GM12865 (cell line): ENCODE results near the gene GALNT18.

ENCODE experiments used
- DNase-seq: peaks from one replicate; pipeline ENCODE4 v3.0.0; 2010; ENCODE audit warnings: low read depth
- H3K4me3 ChIP-seq: 2 replicates; pipeline ENCODE4 v1.5.1; 2011; ENCODE audit warnings: mild to moderate bottlenecking, low read depth, low read length, control low read depth
- CTCF ChIP-seq: IDR thresholded peaks from 2 replicates; pipeline ENCODE4 v1.5.1; 2011; ENCODE audit warnings: low read length, control low read depth, low read depth, inconsistent platforms; ENCODE audit not compliant: insufficient read depth; ENCODE audit errors: missing control alignments

Gene GALNT18

GRCh38 chr11:11571893-11572292 is 49.9 kb downstream of the GALNT18 start:
- H3K4me3 ChIP-seq: no peak overlapping the region
- no peak for TF ChIP-seq CTCF
- no peak for DNase-seq

GRCh38 chr11:11570823-11571222 is 51.0 kb downstream of the GALNT18 start:
- no peak for DNase-seq
- no peak overlapping the region for H3K4me3 ChIP-seq
- no peak for TF ChIP-seq CTCF

- no peak for DNase-seq
- H3K4me3 ChIP-seq: no peak overlapping the region
- no peak for TF ChIP-seq CTCF
Observed at GRCh38 chr11:11569936-11570491, 51.8 kb downstream of the GALNT18 start.

- H3K4me3 ChIP-seq: no peak overlapping the region
- peak; percentile 42 for DNase-seq
- no peak for TF ChIP-seq CTCF
Observed at GRCh38 chr11:11568651-11569229, 53.1 kb downstream of the GALNT18 start.

- H3K4me3 ChIP-seq: no peak overlapping the region
- no peak for TF ChIP-seq CTCF
- peak; percentile 43 for DNase-seq
Observed at GRCh38 chr11:11567936-11568650, 53.7 kb downstream of the GALNT18 start.

- no peak for DNase-seq
- TF ChIP-seq CTCF: no peak
- no peak overlapping the region for H3K4me3 ChIP-seq
Observed at GRCh38 chr11:11565636-11566035, 56.2 kb downstream of the GALNT18 start.
